ENCODE results near the gene MYOF.

MYOF gene

GRCh38 chr10:93398528-93398927 is 83.6 kb downstream of the MYOF start:
- no peaks in the 10 kb centered on the region for H3K4me1 ChIP-seq (ENCODE audit: control insufficient read depth in 2 of 2, insufficient read depth in 2 of 2, low read length in 2 of 2)
- H3K36me3 ChIP-seq (ENCODE audit: control insufficient read depth in 2 of 2, insufficient read depth in 2 of 2, low read length in 2 of 2): peaks cover 6 to 38% of the 10 kb centered on the region in 2 donors
- no peak overlapping the region for H3K4me3 ChIP-seq (ENCODE audit: low read length in 2 of 2)
- no peaks in the 10 kb centered on the region for H3K9me3 ChIP-seq (ENCODE audit: control insufficient read depth in 2 of 2, low read length in 2 of 2)
- H3K27me3 ChIP-seq (ENCODE audit: control insufficient read depth in 2 of 2, insufficient read depth in 2 of 2, low read length in 2 of 2): no peaks in the 10 kb centered on the region
- H3K9ac ChIP-seq (ENCODE audit: low read depth in 1 of 2, low read length in 2 of 2): no peak overlapping the region
- no peak overlapping the region for H3K27ac ChIP-seq (ENCODE audit: low read depth in 2 of 2, low read length in 2 of 2)

- no peaks in the 10 kb centered on the region for H3K9me3 ChIP-seq (ENCODE audit: control insufficient read depth in 2 of 2, low read length in 2 of 2)
- peaks cover 6 to 27% of the 10 kb centered on the region in 2 donors for H3K36me3 ChIP-seq (ENCODE audit: control insufficient read depth in 2 of 2, insufficient read depth in 2 of 2, low read length in 2 of 2)
- H3K9ac ChIP-seq (ENCODE audit: low read depth in 1 of 2, low read length in 2 of 2): no peak overlapping the region
- H3K27me3 ChIP-seq (ENCODE audit: control insufficient read depth in 2 of 2, insufficient read depth in 2 of 2, low read length in 2 of 2): no peaks in the 10 kb centered on the region
- H3K4me1 ChIP-seq (ENCODE audit: control insufficient read depth in 2 of 2, insufficient read depth in 2 of 2, low read length in 2 of 2): no peaks in the 10 kb centered on the region
- no peak overlapping the region for H3K4me3 ChIP-seq (ENCODE audit: low read length in 2 of 2)
- no peak overlapping the region for H3K27ac ChIP-seq (ENCODE audit: low read depth in 2 of 2, low read length in 2 of 2)
Observed at GRCh38 chr10:93397020-93397419, 85.1 kb downstream of the MYOF start.

- no peaks in the 10 kb centered on the region for H3K27me3 ChIP-seq (ENCODE audit: control insufficient read depth in 2 of 2, insufficient read depth in 2 of 2, low read length in 2 of 2)
- H3K27ac ChIP-seq (ENCODE audit: low read depth in 2 of 2, low read length in 2 of 2): no peak overlapping the region
- H3K4me1 ChIP-seq (ENCODE audit: control insufficient read depth in 2 of 2, insufficient read depth in 2 of 2, low read length in 2 of 2): no peaks in the 10 kb centered on the region
- no peak overlapping the region for H3K9ac ChIP-seq (ENCODE audit: low read depth in 1 of 2, low read length in 2 of 2)
- no peaks in the 10 kb centered on the region for H3K9me3 ChIP-seq (ENCODE audit: control insufficient read depth in 2 of 2, low read length in 2 of 2)
- H3K4me3 ChIP-seq (ENCODE audit: low read length in 2 of 2): no peak overlapping the region
- peaks cover 2 to 16% of the 10 kb centered on the region in 2 donors for H3K36me3 ChIP-seq (ENCODE audit: control insufficient read depth in 2 of 2, insufficient read depth in 2 of 2, low read length in 2 of 2)
Observed at GRCh38 chr10:93393211-93393610, 88.9 kb downstream of the MYOF start.

GRCh38 chr10:93392121-93392520 is 90.0 kb downstream of the MYOF start:
- Histone ChIP-seq H3K27ac (ENCODE audit: low read depth in 2 of 2, low read length in 2 of 2) (no peak overlapping the region), H3K27me3 (ENCODE audit: control insufficient read depth in 2 of 2, insufficient read depth in 2 of 2, low read length in 2 of 2) (no peaks in the 10 kb centered on the region), H3K36me3 (ENCODE audit: control insufficient read depth in 2 of 2, insufficient read depth in 2 of 2, low read length in 2 of 2) (peaks cover 2 to 11% of the 10 kb centered on the region in 2 donors), H3K9me3 (ENCODE audit: control insufficient read depth in 2 of 2, low read length in 2 of 2) (no peaks in the 10 kb centered on the region), H3K9ac (ENCODE audit: low read depth in 1 of 2, low read length in 2 of 2) (no peak overlapping the region), H3K4me3 (ENCODE audit: low read length in 2 of 2) (no peak overlapping the region), H3K4me1 (ENCODE audit: control insufficient read depth in 2 of 2, insufficient read depth in 2 of 2, low read length in 2 of 2) (no peaks in the 10 kb centered on the region)

- Histone ChIP-seq H3K4me1 (ENCODE audit: control insufficient read depth in 2 of 2, insufficient read depth in 2 of 2, low read length in 2 of 2) (no peaks in the 10 kb centered on the region), H3K4me3 (ENCODE audit: low read length in 2 of 2) (no peak overlapping the region), H3K27ac (ENCODE audit: low read depth in 2 of 2, low read length in 2 of 2) (no peak overlapping the region), H3K9ac (ENCODE audit: low read depth in 1 of 2, low read length in 2 of 2) (no peak overlapping the region), H3K9me3 (ENCODE audit: control insufficient read depth in 2 of 2, low read length in 2 of 2) (no peaks in the 10 kb centered on the region), H3K27me3 (ENCODE audit: control insufficient read depth in 2 of 2, insufficient read depth in 2 of 2, low read length in 2 of 2) (no peaks in the 10 kb centered on the region), H3K36me3 (ENCODE audit: control insufficient read depth in 2 of 2, insufficient read depth in 2 of 2, low read length in 2 of 2) (peaks cover 5% of the 10 kb centered on the region in 2 donors)
Observed at GRCh38 chr10:93390306-93391090, 91.6 kb downstream of the MYOF start.

- H3K27ac ChIP-seq (ENCODE audit: low read depth in 2 of 2, low read length in 2 of 2): peak overlapping the region; percentile 41 to 61
- no peak overlapping the region for H3K4me3 ChIP-seq (ENCODE audit: low read length in 2 of 2)
- no peaks in the 10 kb centered on the region for H3K9me3 ChIP-seq (ENCODE audit: control insufficient read depth in 2 of 2, low read length in 2 of 2)
- no peaks in the 10 kb centered on the region for H3K4me1 ChIP-seq (ENCODE audit: control insufficient read depth in 2 of 2, insufficient read depth in 2 of 2, low read length in 2 of 2)
- H3K27me3 ChIP-seq (ENCODE audit: control insufficient read depth in 2 of 2, insufficient read depth in 2 of 2, low read length in 2 of 2): no peaks in the 10 kb centered on the region
- no peak overlapping the region for H3K9ac ChIP-seq (ENCODE audit: low read depth in 1 of 2, low read length in 2 of 2)
- peaks cover 3 to 15% of the 10 kb centered on the region in 2 donors for H3K36me3 ChIP-seq (ENCODE audit: control insufficient read depth in 2 of 2, insufficient read depth in 2 of 2, low read length in 2 of 2)
Observed at GRCh38 chr10:93386631-93387369, 95.3 kb downstream of the MYOF start.

- Histone ChIP-seq H3K4me3 (ENCODE audit: low read length in 2 of 2) (no peak overlapping the region), H3K9me3 (ENCODE audit: control insufficient read depth in 2 of 2, low read length in 2 of 2) (no peaks in the 10 kb centered on the region), H3K27me3 (ENCODE audit: control insufficient read depth in 2 of 2, insufficient read depth in 2 of 2, low read length in 2 of 2) (no peaks in the 10 kb centered on the region), H3K9ac (ENCODE audit: low read depth in 1 of 2, low read length in 2 of 2) (no peak overlapping the region), H3K4me1 (ENCODE audit: control insufficient read depth in 2 of 2, insufficient read depth in 2 of 2, low read length in 2 of 2) (no peaks in the 10 kb centered on the region), H3K36me3 (ENCODE audit: control insufficient read depth in 2 of 2, insufficient read depth in 2 of 2, low read length in 2 of 2) (peaks cover 10 to 22% of the 10 kb centered on the region in 2 donors), H3K27ac (ENCODE audit: low read depth in 2 of 2, low read length in 2 of 2) (no peak overlapping the region)
Observed at GRCh38 chr10:93385345-93385744, 96.8 kb downstream of the MYOF start.

- Histone ChIP-seq H3K27me3 (ENCODE audit: control insufficient read depth in 2 of 2, insufficient read depth in 2 of 2, low read length in 2 of 2) (no peaks in the 10 kb centered on the region), H3K9me3 (ENCODE audit: control insufficient read depth in 2 of 2, low read length in 2 of 2) (no peaks in the 10 kb centered on the region), H3K4me3 (ENCODE audit: low read length in 2 of 2) (no peak overlapping the region), H3K4me1 (ENCODE audit: control insufficient read depth in 2 of 2, insufficient read depth in 2 of 2, low read length in 2 of 2) (no peaks in the 10 kb centered on the region), H3K27ac (ENCODE audit: low read depth in 2 of 2, low read length in 2 of 2) (no peak overlapping the region), H3K36me3 (ENCODE audit: control insufficient read depth in 2 of 2, insufficient read depth in 2 of 2, low read length in 2 of 2) (peaks cover 15 to 33% of the 10 kb centered on the region in 2 donors), H3K9ac (ENCODE audit: low read depth in 1 of 2, low read length in 2 of 2) (no peak overlapping the region)
Observed at GRCh38 chr10:93384006-93384405, 98.1 kb downstream of the MYOF start.

- H3K4me1 ChIP-seq (ENCODE audit: control insufficient read depth in 2 of 2, insufficient read depth in 2 of 2, low read length in 2 of 2): no peaks in the 10 kb centered on the region
- H3K36me3 ChIP-seq (ENCODE audit: control insufficient read depth in 2 of 2, insufficient read depth in 2 of 2, low read length in 2 of 2): peaks cover 17 to 33% of the 10 kb centered on the region in 2 donors
- H3K27ac ChIP-seq (ENCODE audit: low read depth in 2 of 2, low read length in 2 of 2): no peak overlapping the region
- no peaks in the 10 kb centered on the region for H3K9me3 ChIP-seq (ENCODE audit: control insufficient read depth in 2 of 2, low read length in 2 of 2)
- no peak overlapping the region for H3K9ac ChIP-seq (ENCODE audit: low read depth in 1 of 2, low read length in 2 of 2)
- H3K4me3 ChIP-seq (ENCODE audit: low read length in 2 of 2): no peak overlapping the region
- H3K27me3 ChIP-seq (ENCODE audit: control insufficient read depth in 2 of 2, insufficient read depth in 2 of 2, low read length in 2 of 2): no peaks in the 10 kb centered on the region
Observed at GRCh38 chr10:93383562-93383981, 98.6 kb downstream of the MYOF start.
